K562 (cell line): ENCODE results near the gene TMEM139. TPM values are rescaled to one million over a fixed set of nuclear protein-coding genes. Genes with fewer than 3 reads are reported as not detected.
A peak's percentile ranks its signal among the peaks of the same experiment; 100 is the strongest.

ENCODE experiments used
- HBP1 ChIP-seq: fragments of 450-650 bp; formaldehyde crosslinking; IDR thresholded peaks from 2 replicates; pipeline ENCODE4 v1.4.0; 2022; ENCODE audit warnings: missing genetic modification characterization
- NR4A1 ChIP-seq, 2 experiments: fragments of 250-450 bp in 1 of 2; fragments of 450-650 bp in 1 of 2; sonication (Bioruptor Pico) in 1 of 2; IDR thresholded peaks; 2 replicates each; pipeline versions ENCODE4 v1.4.0 to v1.6.1; 2016 to 2020; ENCODE audit warnings: mild to moderate bottlenecking in 2 of 2, missing compliant biosample characterization in 1 of 2, missing genetic modification characterization in 1 of 2, moderate library complexity in 1 of 2
- PYGO2 ChIP-seq: fragments of 450-650 bp; IDR thresholded peaks from 2 replicates; pipeline ENCODE4 v1.6.1; 2016; ENCODE audit warnings: mild to moderate bottlenecking, missing genetic modification characterization, moderate library complexity, missing compliant biosample characterization
- RFX7 ChIP-seq: fragments of 250-450 bp; sonication (Bioruptor Pico); IDR thresholded peaks from 2 replicates; pipeline ENCODE4 v1.5.1; 2021; ENCODE audit warnings: mild to moderate bottlenecking
- RREB1 ChIP-seq: fragments of 250-450 bp; sonication (Bioruptor Pico); IDR thresholded peaks from 2 replicates; pipeline ENCODE4 v1.4.0; 2020
- SIN3B ChIP-seq: fragments of 450-650 bp; IDR thresholded peaks from 2 replicates; pipeline ENCODE4 v1.6.1; 2017; ENCODE audit warnings: low read depth, mild to moderate bottlenecking, moderate library complexity
- TEAD1 ChIP-seq, 2 experiments: fragments of 450-650 bp in 1 of 2; sonication (generic) in 1 of 2; formaldehyde crosslinking; IDR thresholded peaks; 2 replicates each; pipeline versions ENCODE4 v1.4.0 to v1.8.0; 2020 to 2022; ENCODE audit warnings: mild to moderate bottlenecking in 2 of 2, missing genetic modification reagents in 1 of 2
- ZNF263 ChIP-seq: sonication (generic); formaldehyde crosslinking; IDR thresholded peaks from 2 replicates; pipeline ENCODE4 v1.8.0; 2022; ENCODE audit warnings: mild to moderate bottlenecking, missing genetic modification reagents, borderline replicate concordance
- polyA plus RNA-seq, 8 experiments: library from polyadenylated mRNA; depleted of rRNA in 4 of 8; stranded (reverse) in 5 of 8; unstranded in 3 of 8; fragments of >200 nt; fragmentation: Nextera tagmentation in 2 of 8; fragmentation: Illumina TruSeq in 1 of 8; extraction: Ambion mirVana in 2 of 8; extraction: Trizol in 1 of 8; gene quantifications; 2 replicates each; pipeline versions ENCODE4 v1.2.1 to v1.2.3, GENCODE V29; 2011 to 2014; ENCODE audit warnings: inconsistent platforms in 1 of 8, missing spikeins in 1 of 8
- total RNA-seq, 7 experiments: library from RNA; depleted of rRNA in 6 of 7; stranded (reverse); fragments of >200 nt in 6 of 7; fragmentation: Illumina TruSeq in 2 of 7; extraction: Trizol in 2 of 7; gene quantifications; 2 replicates each; pipeline versions ENCODE4 v1.2.1 to v1.2.3, GENCODE V29; 2011 to 2021; ENCODE audit warnings: low replicate concordance in 1 of 7
- TF ChIP-seq, protein P1 (sequence below): sonication (generic); formaldehyde crosslinking; IDR thresholded peaks from 2 replicates; pipeline ENCODE4 v1.4.0; 2020; ENCODE audit warnings: mild to moderate bottlenecking, missing genetic modification reagents
- TF ChIP-seq, protein P2 (sequence below): sonication (generic); formaldehyde crosslinking; IDR thresholded peaks from 2 replicates; pipeline ENCODE4 v1.8.0; 2022; ENCODE audit warnings: missing genetic modification reagents, mild to moderate bottlenecking, moderate library complexity, borderline replicate concordance
- TF ChIP-seq, protein P3 (sequence below): fragments of 450-650 bp; IDR thresholded peaks from 2 replicates; pipeline ENCODE4 v1.6.1; 2016; ENCODE audit warnings: missing biosample characterization, missing genetic modification characterization

The TMEM139 gene
- total and polyA plus RNA-seq, 9 of the 15 experiments (the other 6 are each of a cell fraction or from before 2014, with no cell fraction given), result 0.27 to 1.8 (median 0.79) TPM

- TF ChIP-seq SIN3B (peak; percentile 44; the same call in 1 of the 2 replicates), HBP1 (CRISPR knock-in tag) (peak; percentile 85), NR4A1 (CRISPR knock-in tag; IDR thresholded peaks at IDR 0.05) (no peak), NR4A1 (tag; IDR thresholded peaks at IDR 0.05) (0 out of 2 replicates have a peak, but pooled peaks have one; percentile 34), RREB1 (CRISPR knock-in tag) (peak; percentile 70; the same call in 1 of the 2 replicates), RFX7 (0 out of 2 replicates have a peak, but pooled peaks have one; percentile 61), ZNF263 (peak; percentile 69; the same call in 1 of the 2 replicates), PYGO2 (tag) (no peak), TEAD1 (CRISPR knock-in tag; IDR thresholded peaks at IDR 0.05) (peak; percentile 40 to 71; a peak in 1 of 4 replicates)
- TF ChIP-seq, protein P1, sequence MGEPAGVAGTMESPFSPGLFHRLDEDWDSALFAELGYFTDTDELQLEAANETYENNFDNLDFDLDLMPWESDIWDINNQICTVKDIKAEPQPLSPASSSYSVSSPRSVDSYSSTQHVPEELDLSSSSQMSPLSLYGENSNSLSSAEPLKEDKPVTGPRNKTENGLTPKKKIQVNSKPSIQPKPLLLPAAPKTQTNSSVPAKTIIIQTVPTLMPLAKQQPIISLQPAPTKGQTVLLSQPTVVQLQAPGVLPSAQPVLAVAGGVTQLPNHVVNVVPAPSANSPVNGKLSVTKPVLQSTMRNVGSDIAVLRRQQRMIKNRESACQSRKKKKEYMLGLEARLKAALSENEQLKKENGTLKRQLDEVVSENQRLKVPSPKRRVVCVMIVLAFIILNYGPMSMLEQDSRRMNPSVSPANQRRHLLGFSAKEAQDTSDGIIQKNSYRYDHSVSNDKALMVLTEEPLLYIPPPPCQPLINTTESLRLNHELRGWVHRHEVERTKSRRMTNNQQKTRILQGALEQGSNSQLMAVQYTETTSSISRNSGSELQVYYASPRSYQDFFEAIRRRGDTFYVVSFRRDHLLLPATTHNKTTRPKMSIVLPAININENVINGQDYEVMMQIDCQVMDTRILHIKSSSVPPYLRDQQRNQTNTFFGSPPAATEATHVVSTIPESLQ (CRISPR knock-in tag), result peak; percentile 70; the same call in 1 of the 2 replicates
- TF ChIP-seq, protein P2, sequence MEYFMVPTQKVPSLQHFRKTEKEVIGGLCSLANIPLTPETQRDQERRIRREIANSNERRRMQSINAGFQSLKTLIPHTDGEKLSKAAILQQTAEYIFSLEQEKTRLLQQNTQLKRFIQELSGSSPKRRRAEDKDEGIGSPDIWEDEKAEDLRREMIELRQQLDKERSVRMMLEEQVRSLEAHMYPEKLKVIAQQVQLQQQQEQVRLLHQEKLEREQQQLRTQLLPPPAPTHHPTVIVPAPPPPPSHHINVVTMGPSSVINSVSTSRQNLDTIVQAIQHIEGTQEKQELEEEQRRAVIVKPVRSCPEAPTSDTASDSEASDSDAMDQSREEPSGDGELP, result peak; percentile 85
- TF ChIP-seq, protein P3, sequence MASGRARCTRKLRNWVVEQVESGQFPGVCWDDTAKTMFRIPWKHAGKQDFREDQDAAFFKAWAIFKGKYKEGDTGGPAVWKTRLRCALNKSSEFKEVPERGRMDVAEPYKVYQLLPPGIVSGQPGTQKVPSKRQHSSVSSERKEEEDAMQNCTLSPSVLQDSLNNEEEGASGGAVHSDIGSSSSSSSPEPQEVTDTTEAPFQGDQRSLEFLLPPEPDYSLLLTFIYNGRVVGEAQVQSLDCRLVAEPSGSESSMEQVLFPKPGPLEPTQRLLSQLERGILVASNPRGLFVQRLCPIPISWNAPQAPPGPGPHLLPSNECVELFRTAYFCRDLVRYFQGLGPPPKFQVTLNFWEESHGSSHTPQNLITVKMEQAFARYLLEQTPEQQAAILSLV (tag), result no peak
Measured at GRCh38 chr7:143263266-143264195, 21.2 kb upstream of the TMEM139 start, which contains the start of gene GSTK1 (continued).
